ENCODE results near the gene BICDL2.

GRCh38 chr16:3051494-3051893, 14.8 kb upstream of the BICDL2 start:
- no peak for TF ChIP-seq CTCF (conservative IDR thresholded peaks at IDR 0.05; ENCODE audit: low read length)
- TF ChIP-seq EZH2phosphoT487 (IDR thresholded peaks at IDR 0.05; ENCODE audit: borderline replicate concordance) = no peak

All from Loucy (cell line).